ENCODE results near the gene MRPS35. TPM values are rescaled to one million over a fixed set of nuclear protein-coding genes. Genes with fewer than 3 reads are reported as not detected.
"Not testable (repeated sequence)": the region's sequence is repeated elsewhere in the genome, so short reads cannot be mapped to it uniquely, and the experiment has no call there.

The MRPS35 gene
- total RNA-seq, 2 donors from 2014 or later, result 56.1 to 69.6 TPM

GRCh38 chr12:27723212-27723611, 12.6 kb downstream of the MRPS35 start:
- no peak for DNase-seq (ENCODE audit: low spot score)
- Histone ChIP-seq H3K4me1 (replicated peaks) (no peaks in the 10 kb centered on the region), H3K4me3 (no peak overlapping the region), H3K27ac (no peak overlapping the region), H3K9me3 (no peaks in the 10 kb centered on the region), H3K36me3 (no peaks in the 10 kb centered on the region), H3K27me3 (replicated peaks; ENCODE audit: insufficient read depth) (no peaks in the 10 kb centered on the region)
- intact Hi-C loops (cut with DNase I), result loop anchor here (10.0 kb wide), 1 partner anchor 452 kb away; no protein-coding TSS in a partner anchor
- WGBS, result 89% methylated on average over 1 of the region's 1 CpG
- TF ChIP-seq POLR2AphosphoS5 (IDR thresholded peaks at IDR 0.05) (no peak), CTCF (IDR thresholded peaks at IDR 0.05) (no peak), POLR2A (IDR thresholded peaks at IDR 0.05) (no peak)

DNA sequence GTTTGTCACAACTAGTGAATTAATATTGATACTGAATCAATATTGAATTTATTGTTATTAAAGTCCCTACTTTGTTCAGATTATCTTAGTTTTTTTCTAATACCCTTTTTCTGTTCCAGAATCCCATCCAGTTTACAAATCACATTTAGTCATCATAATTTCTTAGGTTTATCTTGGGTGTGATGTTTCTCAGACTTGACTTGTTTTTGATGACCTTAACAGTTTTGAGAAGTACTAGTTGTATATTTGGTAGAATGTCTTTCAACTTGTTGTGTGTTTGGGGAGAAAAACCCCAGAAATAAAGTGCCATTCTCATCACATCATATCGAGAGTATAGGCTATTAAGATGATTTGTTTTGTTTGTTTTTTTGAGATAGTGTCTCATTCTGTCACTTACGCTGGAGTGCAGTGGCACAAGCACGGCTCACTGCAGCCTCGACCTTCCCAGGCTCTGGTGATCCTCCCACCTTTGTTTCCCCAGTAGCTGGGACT, 19.5 kb downstream of the MRPS35 start:
- Histone ChIP-seq H3K9me3 (no peaks in the 10 kb centered on the region), H3K4me3 (no peak overlapping the region), H3K36me3 (no peaks in the 10 kb centered on the region), H3K27ac (no peak overlapping the region), H3K4me1 (replicated peaks) (no peaks in the 10 kb centered on the region), H3K27me3 (replicated peaks; ENCODE audit: insufficient read depth) (no peaks in the 10 kb centered on the region)
- intact Hi-C loops (cut with DNase I), result loop anchor here (5.0 kb wide), 2 partner anchors 92 to 207 kb away; no protein-coding TSS in a partner anchor
- no peak for DNase-seq (ENCODE audit: low spot score)
- WGBS, result 82% methylated on average over 4 of the region's 4 CpGs
- TF ChIP-seq POLR2AphosphoS5 (IDR thresholded peaks at IDR 0.05), result no peak
- no peak for TF ChIP-seq POLR2A (IDR thresholded peaks at IDR 0.05)
- TF ChIP-seq CTCF (IDR thresholded peaks at IDR 0.05), result no peak

DNA sequence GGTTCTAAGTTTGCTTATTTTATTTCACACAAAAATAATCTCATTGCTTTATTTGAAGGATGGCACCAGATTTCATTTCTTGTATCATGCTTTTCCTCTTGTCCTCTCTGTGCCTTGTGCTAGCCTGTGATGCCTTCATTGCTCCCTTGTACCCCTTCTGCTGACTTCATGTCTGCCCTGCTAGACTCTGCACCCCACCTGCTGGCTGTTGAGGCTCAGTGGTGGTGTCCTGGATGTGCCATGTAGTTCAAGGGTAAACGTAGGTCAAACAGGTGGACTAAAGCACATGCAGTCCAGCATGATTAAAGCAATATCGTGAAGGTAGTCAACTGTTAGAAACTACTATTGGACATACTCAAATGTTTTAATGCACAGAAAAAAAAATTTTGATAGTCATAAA, 21.6 kb downstream of the MRPS35 start:
- Histone ChIP-seq H3K27me3 (replicated peaks; ENCODE audit: insufficient read depth) (no peaks in the 10 kb centered on the region), H3K36me3 (no peaks in the 10 kb centered on the region), H3K4me1 (replicated peaks) (no peaks in the 10 kb centered on the region), H3K27ac (no peak overlapping the region), H3K9me3 (no peaks in the 10 kb centered on the region), H3K4me3 (no peak overlapping the region)
- no peak for DNase-seq (ENCODE audit: low spot score)
- intact Hi-C loops (cut with DNase I), result loop anchor here (5.0 kb wide), 2 partner anchors 90 to 205 kb away; no protein-coding TSS in a partner anchor
- TF ChIP-seq POLR2AphosphoS5 (IDR thresholded peaks at IDR 0.05) (no peak), POLR2A (IDR thresholded peaks at IDR 0.05) (no peak), CTCF (IDR thresholded peaks at IDR 0.05) (no peak)
- 72% methylated on average over 2 of the region's 2 CpGs for WGBS

DNA sequence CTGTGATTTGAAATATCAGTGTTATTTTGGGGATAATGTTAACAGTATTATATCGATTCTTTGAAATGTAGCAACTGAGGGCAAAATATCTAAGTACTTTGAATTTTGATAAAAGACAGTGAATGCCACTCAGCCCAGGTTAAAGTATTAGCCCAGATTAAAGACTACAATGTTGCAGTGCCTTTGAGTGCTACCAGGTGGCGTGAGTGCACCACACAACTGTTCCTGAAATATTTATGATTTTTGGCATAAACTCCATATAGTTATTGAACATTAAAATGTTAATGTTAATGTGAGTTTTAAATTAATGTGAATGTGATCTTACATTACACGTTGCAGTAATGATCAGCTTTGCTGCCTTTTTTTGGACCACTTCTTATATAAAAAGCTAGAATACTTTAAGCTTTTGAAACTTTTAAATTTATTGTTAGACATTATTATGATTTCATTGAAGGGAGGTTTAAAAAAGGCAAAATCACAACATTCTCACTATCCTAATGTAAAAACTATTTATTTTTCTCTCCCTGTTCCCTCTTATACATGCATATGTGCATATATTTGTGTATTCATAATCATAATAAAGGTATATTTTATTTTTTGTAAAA, 22.5 kb downstream of the MRPS35 start:
- Histone ChIP-seq H3K27ac (no peak overlapping the region), H3K4me3 (no peak overlapping the region), H3K4me1 (replicated peaks) (no peaks in the 10 kb centered on the region), H3K36me3 (no peaks in the 10 kb centered on the region), H3K9me3 (no peaks in the 10 kb centered on the region), H3K27me3 (replicated peaks; ENCODE audit: insufficient read depth) (no peaks in the 10 kb centered on the region)
- 46% methylated on average over 3 of the region's 3 CpGs for WGBS
- no peak for DNase-seq (ENCODE audit: low spot score)
- intact Hi-C loops (cut with DNase I), result loop anchor here (5.0 kb wide), 2 partner anchors 89 to 204 kb away; no protein-coding TSS in a partner anchor
- TF ChIP-seq CTCF (IDR thresholded peaks at IDR 0.05), result peak in 3 of 4 experiments; percentile 45 to 71 (median 68)
- TF ChIP-seq POLR2A (IDR thresholded peaks at IDR 0.05), result no peak

DNA sequence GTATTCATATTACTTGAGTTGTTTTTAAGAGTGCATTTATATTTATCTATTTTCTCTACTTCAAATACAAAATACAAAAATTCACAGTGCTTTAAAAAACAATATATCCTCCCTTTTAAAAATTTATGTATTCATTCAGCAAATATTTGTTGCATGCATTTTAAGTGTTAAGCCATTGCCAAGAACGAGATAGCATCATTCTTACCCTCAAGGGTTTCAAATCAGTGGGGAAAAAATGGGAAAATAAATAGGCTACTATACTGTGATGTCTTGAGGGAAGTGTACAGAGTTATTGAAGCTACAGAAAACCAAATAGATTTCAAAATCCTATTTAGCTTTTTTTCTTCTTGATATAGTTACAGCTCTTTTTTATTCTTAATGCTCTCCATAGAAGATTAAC, 23.2 kb downstream of the MRPS35 start:
- Histone ChIP-seq H3K36me3 (no peaks in the 10 kb centered on the region), H3K27me3 (replicated peaks; ENCODE audit: insufficient read depth) (no peaks in the 10 kb centered on the region)
- intact Hi-C loops (cut with DNase I), result loop anchor here (5.0 kb wide), 2 partner anchors 89 to 204 kb away; no protein-coding TSS in a partner anchor

DNA sequence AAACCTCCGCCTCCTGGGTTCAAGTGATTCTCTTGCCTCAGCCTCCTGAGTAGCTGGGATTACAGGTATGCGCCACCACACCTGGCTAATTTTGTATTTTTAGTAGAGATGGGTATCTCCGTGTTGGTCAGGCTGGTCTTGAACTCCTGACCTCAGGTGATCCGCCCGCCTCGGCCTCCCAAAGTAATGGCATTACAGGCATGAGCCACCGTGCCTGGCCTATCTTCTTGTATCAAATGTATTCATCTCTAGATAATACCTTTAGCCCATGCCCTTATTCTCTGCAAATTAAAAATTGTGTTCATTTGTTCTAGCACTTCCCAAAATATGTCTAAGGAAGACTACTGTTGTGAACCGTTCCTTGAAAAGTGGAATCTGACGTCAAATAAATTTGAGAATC, 23.7 kb downstream of the MRPS35 start:
- not testable (repeated sequence) for H3K27me3 ChIP-seq (replicated peaks; ENCODE audit: insufficient read depth); H3K36me3 ChIP-seq; H3K9me3 ChIP-seq; DNase-seq (ENCODE audit: low spot score); H3K4me3 ChIP-seq; H3K4me1 ChIP-seq (replicated peaks); H3K27ac ChIP-seq
- intact Hi-C loops (cut with DNase I), result loop anchor here (5.0 kb wide), 2 partner anchors 88 to 203 kb away; no protein-coding TSS in a partner anchor
- 94% methylated on average over 9 of the region's 9 CpGs for WGBS

More for the DNA sequence above, 23.2 kb downstream of the MRPS35 start:
- Histone ChIP-seq H3K4me3 (no peak overlapping the region), H3K27ac (no peak overlapping the region), H3K9me3 (no peaks in the 10 kb centered on the region), H3K4me1 (replicated peaks) (no peaks in the 10 kb centered on the region)
- TF ChIP-seq POLR2AphosphoS5 (IDR thresholded peaks at IDR 0.05) (no peak), POLR2A (IDR thresholded peaks at IDR 0.05) (no peak), CTCF (IDR thresholded peaks at IDR 0.05) (no peak)
- DNase-seq (ENCODE audit: low spot score), result no peak
- WGBS, result 90% methylated on average over 1 of the region's 1 CpG

Measured in prostate gland (tissue), 2 donors.